HTERT RPE-1 (cell line): ENCODE results near the gene S100A6.
"Not testable (repeated sequence)": the region's sequence is repeated elsewhere in the genome, so short reads cannot be mapped to it uniquely, and the experiment has no call there.

Experiments used
- in situ Hi-C: fragments of 300-500 bp; cut with MboI; formaldehyde crosslinking; loops from 4 replicates; pipeline ENCODE4 v1.14.3; 2020; ENCODE audit warnings: low sequenced_read_pairs

The S100A6 gene

GRCh38 chr1:153535242-153536011 lies at the start of gene S100A6:
Gene S100A6, minus strand, starts transcription at chr1:153535991. Its CDS starts 652 bp downstream, at chr1:153535339.
- in situ Hi-C loops, result no loop called here

- in situ Hi-C loops, result no loop called here
Observed at GRCh38 chr1:153585006-153585405, 49.2 kb upstream of the S100A6 start.

- in situ Hi-C loops, result no loop called here
Observed at GRCh38 chr1:153583976-153584375, 48.2 kb upstream of the S100A6 start.

GRCh38 chr1:153583514-153583913 lies 47.7 kb upstream of the S100A6 start:
- in situ Hi-C loops, result not testable (repeated sequence)

GRCh38 chr1:153582836-153583235 lies 47.0 kb upstream of the S100A6 start:
- in situ Hi-C loops, result not testable (repeated sequence)

- in situ Hi-C loops, result no loop called here
Observed at GRCh38 chr1:153578936-153579335, 43.1 kb upstream of the S100A6 start.

- in situ Hi-C loops, result no loop called here
Observed at GRCh38 chr1:153578490-153578889, 42.7 kb upstream of the S100A6 start.

GRCh38 chr1:153577624-153578051 lies 41.8 kb upstream of the S100A6 start:
- in situ Hi-C loops, result no loop called here

GRCh38 chr1:153577138-153577537 lies 41.3 kb upstream of the S100A6 start:
- in situ Hi-C loops, result no loop called here

GRCh38 chr1:153575497-153575896 lies 39.7 kb upstream of the S100A6 start:
- in situ Hi-C loops, result not testable (repeated sequence)

GRCh38 chr1:153575081-153575491 lies 39.3 kb upstream of the S100A6 start:
- in situ Hi-C loops, result not testable (repeated sequence)

- in situ Hi-C loops, result no loop called here
Observed at GRCh38 chr1:153573351-153573750, 37.6 kb upstream of the S100A6 start.

- in situ Hi-C loops, result no loop called here
Observed at GRCh38 chr1:153572569-153573015, 36.8 kb upstream of the S100A6 start.

GRCh38 chr1:153571706-153572105 lies 35.9 kb upstream of the S100A6 start:
- in situ Hi-C loops, result no loop called here

- in situ Hi-C loops, result no loop called here
Observed at GRCh38 chr1:153570874-153571273, 35.1 kb upstream of the S100A6 start.

GRCh38 chr1:153569465-153569864 lies 33.7 kb upstream of the S100A6 start:
- in situ Hi-C loops, result no loop called here

- in situ Hi-C loops, result no loop called here
Observed at GRCh38 chr1:153568367-153569099, 32.7 kb upstream of the S100A6 start.

- in situ Hi-C loops, result no loop called here
Observed at GRCh38 chr1:153567621-153568366, 32.0 kb upstream of the S100A6 start.

- in situ Hi-C loops, result no loop called here
Observed at GRCh38 chr1:153566414-153567371, 30.9 kb upstream of the S100A6 start.
